GM12874 (cell line): Measurements from ENCODE around the gene ACSL5.

Experiments
- TF ChIP-seq, protein P1 (sequence below): IDR thresholded peaks from 2 replicates; pipeline ENCODE4 v1.5.1; 2011; ENCODE audit warnings: low read depth, mild to moderate bottlenecking, control low read depth, low read length, moderate library complexity; ENCODE audit not compliant: insufficient read depth

Gene ACSL5

GRCh38 chr10:112385201-112385600, 11.3 kb downstream of the ACSL5 start:
- TF ChIP-seq, protein P1, sequence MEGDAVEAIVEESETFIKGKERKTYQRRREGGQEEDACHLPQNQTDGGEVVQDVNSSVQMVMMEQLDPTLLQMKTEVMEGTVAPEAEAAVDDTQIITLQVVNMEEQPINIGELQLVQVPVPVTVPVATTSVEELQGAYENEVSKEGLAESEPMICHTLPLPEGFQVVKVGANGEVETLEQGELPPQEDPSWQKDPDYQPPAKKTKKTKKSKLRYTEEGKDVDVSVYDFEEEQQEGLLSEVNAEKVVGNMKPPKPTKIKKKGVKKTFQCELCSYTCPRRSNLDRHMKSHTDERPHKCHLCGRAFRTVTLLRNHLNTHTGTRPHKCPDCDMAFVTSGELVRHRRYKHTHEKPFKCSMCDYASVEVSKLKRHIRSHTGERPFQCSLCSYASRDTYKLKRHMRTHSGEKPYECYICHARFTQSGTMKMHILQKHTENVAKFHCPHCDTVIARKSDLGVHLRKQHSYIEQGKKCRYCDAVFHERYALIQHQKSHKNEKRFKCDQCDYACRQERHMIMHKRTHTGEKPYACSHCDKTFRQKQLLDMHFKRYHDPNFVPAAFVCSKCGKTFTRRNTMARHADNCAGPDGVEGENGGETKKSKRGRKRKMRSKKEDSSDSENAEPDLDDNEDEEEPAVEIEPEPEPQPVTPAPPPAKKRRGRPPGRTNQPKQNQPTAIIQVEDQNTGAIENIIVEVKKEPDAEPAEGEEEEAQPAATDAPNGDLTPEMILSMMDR, result no peak

DNA sequence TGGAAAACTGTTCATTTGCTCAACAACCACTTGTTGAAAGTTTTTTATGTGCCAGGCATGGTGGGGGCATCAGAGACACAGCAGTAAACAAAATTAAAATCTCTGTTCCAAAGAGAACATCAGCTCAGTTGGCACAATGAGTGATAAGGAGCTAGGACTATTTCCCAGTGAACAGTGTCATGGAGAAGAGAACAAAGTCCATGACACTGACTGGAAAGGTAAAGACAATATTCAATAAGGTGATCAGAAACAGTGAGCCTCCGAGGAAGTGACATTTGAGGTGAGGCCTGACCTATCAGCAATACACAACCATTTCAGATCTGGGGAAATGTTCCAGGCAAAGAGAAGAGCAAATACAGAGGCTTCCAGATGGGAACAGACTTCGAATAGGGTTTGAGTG, 14.6 kb downstream of the ACSL5 start:
- TF ChIP-seq, protein P1, result no peak

GRCh38 chr10:112389271-112389822, 15.4 kb downstream of the ACSL5 start:
- TF ChIP-seq, protein P1, result no peak

GRCh38 chr10:112390125-112390703, 16.3 kb downstream of the ACSL5 start:
- TF ChIP-seq, protein P1, result no peak

DNA sequence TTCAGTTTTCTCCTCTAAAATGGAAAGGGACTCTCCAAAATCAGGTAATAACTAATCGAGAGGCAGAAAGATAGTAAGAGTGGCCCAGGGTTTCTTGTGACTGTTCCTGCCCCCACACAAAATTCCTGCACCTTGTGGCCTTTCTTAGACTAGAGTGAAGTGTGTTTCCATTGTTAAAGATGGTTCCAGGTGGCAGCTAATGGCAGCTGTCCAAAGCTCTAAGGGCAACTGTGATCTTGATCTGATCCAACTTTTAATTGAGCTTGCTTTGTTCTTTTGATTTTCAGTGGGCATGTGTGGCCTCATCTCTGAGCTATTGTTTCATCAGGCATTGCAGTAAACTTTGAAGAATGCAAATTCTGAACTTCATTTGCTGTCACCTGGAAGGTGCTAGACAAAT, 19.4 kb downstream of the ACSL5 start:
- TF ChIP-seq, protein P1, result no peak

DNA sequence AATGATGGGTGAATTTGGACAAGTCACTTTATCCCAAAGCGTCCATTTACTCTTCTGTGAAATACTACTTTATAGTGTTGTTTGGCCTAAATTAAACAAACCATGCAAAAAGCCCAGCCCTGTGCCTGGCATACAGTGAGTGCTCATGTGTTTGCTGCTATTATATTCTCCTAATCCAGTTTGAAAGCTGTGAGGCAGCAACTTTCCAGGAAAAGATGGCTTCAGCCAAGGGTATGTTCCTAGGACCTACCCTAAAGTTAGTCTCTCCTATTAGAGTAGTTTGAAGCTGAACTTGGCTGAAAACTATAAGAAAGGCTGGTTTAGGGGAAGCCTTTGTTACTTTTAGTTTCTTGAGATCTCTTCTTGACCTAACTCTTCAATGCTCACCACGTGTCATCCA, 19.9 kb downstream of the ACSL5 start:
- TF ChIP-seq, protein P1, result no peak

GRCh38 chr10:112394475-112394875, 20.6 kb downstream of the ACSL5 start:
- TF ChIP-seq, protein P1, result no peak
